Suppressor macrophage treated with lipopolysaccharide for 4 hours (primary cell): ENCODE results near the gene CACNG7.
"Not testable (repeated sequence)": the region's sequence is repeated elsewhere in the genome, so short reads cannot be mapped to it uniquely, and the experiment has no call there.

ENCODE experiments used
- DNase-seq: peaks from one replicate; pipeline ENCODE4 v3.0.0-alpha.2; 2020

CACNG7 gene

GRCh38 chr19:53908935-53909415 lies at the start of gene CACNG7:
CACNG7 (plus strand) TSS chr19:53909278; CDS start chr19:53912832, 3,554 bp downstream.
- DNase-seq = no peak

DNA sequence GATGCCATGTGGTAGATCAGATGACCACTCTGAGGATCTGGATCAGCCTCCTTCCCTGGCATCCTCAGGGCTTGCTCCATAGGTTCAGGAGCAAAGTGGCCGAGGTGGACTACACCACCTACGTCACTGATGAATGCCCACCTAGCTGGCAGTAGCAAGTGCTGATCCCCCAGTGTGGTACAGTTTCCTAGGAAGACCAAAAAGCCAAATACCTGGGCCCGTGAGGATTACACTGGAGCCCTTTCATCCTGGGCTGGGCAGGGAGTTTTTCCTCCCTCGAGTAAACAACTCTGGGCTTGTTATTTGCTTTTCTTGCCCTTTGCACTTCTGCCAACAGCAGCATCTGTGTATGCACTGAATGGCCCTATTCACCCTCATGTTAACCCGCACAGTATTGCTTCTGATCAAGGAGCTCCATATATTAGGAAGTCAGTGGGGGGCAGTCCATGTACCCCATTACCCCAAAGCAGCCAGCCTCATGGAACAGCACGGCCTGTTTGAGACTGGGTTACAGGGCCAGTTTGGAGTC lies 44.7 kb upstream of the CACNG7 start:
- no peak for DNase-seq

DNA sequence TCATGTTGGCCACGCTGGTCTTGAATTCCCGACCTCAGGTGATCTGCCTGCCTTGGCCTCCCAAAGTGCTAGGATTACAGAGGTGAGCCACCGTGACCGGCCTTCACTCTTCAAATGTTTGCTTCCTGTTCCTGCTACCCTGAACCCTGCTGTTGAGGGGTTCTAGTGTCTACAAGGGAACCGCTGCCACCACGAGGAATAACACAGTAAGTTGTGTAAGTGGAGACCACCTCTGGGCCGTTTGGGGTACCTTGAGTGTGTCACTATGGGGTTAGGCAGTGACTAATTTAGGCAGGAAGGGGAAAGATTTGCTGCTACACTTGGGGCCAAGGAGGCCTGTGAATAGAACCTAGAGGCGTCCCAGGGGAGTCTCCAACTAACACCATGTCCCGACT lies 43.6 kb upstream of the CACNG7 start:
- no peak for DNase-seq

GRCh38 chr19:53865918-53866864 lies 42.9 kb upstream of the CACNG7 start:
- peak; percentile 62 for DNase-seq

- DNase-seq = no peak
Measured at GRCh38 chr19:53866865-53867224, 42.2 kb upstream of the CACNG7 start.

DNA sequence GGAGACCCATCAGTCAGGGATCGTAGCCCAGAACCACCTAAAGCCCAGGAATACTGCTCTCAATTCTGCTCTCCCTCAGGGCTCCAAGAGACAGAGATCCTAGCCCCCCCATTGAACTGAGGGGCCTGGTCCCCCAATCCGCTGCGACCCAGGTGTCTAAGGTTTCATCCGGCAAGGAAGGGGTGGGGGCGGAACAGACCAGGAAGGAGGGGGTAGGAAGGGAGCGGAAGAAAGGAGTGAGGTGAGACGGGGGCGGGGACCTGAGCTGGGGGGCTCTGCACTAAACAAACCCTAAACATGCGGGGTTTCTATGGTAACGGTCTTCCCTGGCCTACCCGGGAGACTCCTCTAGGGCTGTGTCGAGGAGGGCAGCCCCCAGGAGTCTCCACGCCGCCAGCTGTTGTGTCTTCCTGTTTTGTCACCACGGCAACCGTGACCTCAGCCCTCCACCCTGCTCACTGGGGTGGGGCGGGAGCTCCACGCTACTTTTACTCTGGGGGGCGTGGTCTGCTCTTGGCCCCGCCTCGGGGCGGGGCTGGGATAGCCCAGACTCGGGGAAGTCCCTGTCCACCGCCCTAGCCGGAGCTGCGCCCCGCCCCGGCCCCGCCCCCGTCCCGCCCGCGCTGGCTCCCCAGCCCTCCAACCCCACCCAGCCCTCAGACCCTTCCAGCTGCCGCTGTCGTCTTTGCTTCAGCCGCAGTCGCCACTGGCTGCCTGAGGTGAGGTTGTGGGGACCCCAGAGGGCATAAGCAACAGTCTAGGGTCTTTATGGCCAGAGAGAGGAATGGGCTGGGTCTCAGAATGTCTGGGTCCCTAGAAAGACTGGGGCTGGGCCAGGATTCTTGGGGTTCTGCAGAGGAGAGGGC lies 41.6 kb upstream of the CACNG7 start, which contains the start of gene MYADM:
Gene MYADM (plus strand): TSS at position 659 of the 866 bp plus-strand sequence. CDS start 5,647 bp downstream, outside the sequence.
- peak; percentile 99 for DNase-seq

DNA sequence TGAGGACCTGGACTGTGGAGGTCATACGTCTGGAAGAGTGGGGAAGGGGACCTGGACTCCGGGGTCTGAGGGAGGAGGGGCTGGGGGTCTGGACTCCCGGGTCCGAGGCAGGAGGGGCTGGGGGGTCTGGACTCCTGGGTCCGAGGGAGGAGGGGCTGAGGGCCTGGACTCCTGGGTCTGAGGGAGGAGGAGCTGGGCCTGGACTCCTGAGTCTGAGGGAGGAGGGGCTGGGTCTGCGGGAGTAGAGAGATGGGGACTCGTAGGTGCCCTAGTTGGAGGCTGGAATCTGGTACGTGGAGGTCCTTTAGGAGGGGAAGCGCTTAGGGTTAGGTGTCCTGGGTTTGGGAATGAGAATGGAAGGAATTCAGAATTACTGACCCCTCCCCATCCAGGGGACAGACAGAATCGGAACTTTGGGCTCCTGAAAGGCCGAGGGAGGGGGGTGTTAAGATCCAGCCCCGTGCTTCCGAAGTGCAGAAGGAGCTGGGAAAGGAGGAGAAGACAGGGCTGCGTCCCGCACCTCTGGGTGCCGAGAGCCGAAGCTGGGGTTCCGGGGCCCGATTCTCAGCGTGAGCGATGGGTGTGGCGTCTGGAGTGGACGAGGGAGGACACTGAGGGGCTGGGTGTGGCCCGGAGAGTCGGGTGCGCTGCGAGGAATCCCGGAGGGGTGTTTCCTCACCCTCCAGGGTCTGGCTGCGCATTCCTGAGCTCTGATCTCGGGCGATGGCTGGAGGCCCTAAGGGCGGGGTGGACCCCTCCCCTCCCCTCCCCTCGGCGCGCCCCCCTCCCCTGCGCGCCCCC lies 40.8 kb upstream of the CACNG7 start:
- peak; percentile 52 for DNase-seq

DNA sequence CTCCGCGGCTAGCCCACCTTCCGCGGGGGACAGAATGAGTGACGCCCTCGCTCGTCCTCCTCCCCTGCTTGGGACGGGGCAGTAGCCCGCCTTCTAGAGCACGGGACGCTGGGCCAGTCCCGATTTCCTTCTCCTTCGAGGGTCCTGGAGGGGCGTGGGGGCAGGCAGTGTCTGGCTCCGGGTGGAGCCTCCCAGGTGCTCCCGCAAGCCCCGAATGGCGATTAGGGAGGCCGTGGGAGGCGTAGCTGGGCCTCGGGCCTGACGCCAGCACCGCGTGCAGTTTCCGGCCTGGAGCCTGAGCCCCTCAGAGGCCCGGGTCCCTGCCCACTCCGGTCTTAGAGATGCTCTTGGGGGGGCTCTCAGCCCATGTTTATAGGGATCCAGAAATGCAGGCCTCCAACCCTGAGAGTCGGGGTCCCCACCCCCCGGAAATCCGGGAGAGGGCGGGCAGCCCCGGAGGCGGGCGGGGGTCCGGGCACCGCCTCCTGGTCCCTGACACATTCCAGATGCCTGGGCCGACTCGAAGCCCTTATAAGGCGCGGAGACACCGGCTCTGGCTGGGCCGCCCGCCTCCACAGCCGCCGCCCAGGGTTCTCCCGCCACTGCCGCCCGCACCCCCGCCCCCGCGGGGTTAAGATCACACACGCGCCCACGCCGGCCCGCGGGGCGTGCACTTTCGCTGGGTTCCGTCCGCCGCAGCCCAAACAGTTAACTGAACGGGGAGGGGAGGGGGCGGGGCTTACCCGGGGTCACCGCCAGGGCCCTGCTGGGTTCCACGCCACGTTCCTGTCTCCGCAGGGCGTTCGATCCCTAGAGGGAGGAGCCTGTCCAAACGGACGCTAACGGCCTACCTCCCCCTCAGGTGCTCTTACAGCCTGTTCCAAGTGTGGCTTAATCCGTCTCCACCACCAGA lies 39.9 kb upstream of the CACNG7 start:
- DNase-seq = peak; percentile 85

- not testable (repeated sequence) for DNase-seq
Measured at GRCh38 chr19:53869805-53870484, 39.1 kb upstream of the CACNG7 start.

DNA sequence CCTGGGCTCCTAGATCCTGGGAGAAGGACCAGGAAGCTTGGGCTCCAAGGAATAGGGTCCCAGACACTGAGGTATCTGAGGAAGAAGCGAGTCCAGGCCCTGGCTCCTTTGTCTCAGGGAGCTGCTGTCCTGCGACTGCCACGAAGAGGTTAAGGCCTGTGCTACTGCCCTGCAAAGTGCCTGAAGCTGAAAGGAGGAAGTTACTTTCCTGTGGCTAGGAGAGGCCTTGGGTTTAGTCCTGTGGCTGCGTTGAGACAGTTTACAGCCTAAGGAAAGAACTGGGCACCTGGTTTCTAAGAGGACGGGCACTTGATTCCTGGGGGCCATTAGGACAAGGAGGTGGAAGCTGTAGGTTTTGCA lies 38.6 kb upstream of the CACNG7 start:
- DNase-seq = peak; percentile 74

DNA sequence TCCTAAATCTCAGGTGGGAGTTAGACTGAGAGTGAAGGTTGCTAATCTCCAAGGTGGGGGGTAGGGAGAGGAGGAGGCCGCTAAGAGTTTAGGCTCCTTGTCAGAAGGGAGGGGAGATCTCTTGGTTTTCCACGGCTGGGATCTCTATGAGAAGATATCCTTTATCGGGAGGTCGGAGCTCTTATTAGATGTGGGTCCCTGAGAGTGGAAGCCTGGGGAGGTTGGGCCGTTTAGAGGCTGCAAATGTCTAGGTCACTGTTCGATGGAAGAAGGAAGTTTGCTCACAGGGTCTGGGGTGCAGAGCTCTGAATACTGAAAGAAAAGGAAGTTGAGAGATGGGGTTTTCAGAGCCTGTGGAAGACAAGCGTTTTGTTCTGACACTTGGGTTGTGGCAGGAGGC lies 37.6 kb upstream of the CACNG7 start:
- peak; percentile 65 for DNase-seq

DNA sequence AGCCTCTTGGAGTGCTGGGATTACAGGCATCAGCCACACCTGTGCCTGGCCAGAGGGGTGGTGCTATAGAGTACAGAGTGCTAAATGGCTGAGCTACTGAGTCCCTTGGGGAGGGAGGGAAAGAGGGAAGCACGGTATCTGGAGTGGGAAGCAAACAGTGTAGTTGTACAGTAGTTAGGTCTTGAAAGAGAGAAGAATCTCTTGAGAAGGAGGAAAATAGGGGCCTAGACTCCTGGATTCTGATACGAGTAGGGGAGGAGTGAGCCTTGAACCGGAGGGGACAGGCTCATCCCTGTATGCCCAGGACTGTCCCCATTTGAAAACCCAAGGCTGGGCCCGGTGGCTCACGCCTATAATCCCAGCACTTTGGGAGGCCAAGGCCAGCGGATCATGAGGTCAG lies 36.3 kb upstream of the CACNG7 start:
- DNase-seq = no peak

- no peak for DNase-seq
Measured at GRCh38 chr19:53873773-53874605, 35.1 kb upstream of the CACNG7 start.

DNA sequence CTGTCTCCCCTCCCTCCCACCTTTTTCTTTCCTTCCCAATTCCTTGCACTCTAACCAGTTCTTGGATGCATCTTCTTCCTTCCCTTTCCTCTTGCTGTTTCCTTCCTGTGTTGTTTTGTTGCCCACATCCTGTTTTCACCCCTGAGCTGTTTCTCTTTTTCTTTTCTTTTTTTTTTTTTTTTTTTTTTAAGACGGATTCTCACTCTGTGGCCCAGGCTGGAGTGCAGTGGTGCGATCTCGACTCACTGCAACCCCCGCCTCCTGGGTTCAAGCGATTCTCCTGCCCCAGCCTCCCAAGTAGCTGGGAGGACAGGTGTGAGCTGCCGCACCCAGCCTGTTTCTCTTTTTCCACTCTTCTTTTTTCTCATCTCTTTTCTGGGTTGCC lies 34.5 kb upstream of the CACNG7 start:
- DNase-seq = no peak

DNA sequence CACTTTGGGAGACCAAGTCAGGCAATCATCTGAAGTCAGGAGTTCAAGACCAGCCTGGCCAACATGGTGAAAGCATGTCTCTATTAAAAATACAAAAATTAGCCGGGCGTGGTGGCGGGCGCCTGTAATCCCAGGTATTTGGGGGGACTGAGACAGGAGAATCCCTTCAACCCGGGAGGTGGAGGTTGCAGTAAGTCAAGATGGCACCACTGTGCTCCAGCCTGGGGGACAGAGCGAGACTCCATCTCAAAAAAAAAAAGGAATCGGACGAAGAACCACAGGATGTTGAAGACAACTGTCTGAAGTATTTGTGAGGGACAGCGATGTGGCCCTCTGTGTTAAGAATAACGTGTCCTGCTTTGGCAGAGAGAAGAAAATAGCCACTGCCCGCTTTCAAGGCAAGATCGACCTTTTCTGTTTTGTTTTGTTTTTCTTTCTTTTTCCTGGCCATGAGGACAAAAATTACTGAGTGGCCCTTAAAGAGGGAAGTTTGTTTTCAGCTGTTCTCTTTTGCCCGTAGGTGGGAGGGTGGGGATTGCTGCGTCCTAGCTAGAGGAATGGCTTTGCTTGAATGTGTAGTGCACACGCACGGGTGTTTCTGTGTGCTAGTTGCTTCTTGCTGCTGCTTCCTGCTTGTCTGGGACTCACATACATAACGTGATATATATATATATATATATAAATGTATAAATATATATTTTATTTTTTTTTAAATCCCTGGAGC lies 33.3 kb upstream of the CACNG7 start:
- DNase-seq = peak; percentile 40

GRCh38 chr19:53876651-53877224 lies 32.3 kb upstream of the CACNG7 start:
- DNase-seq = no peak

GRCh38 chr19:53877361-53877766 lies 31.7 kb upstream of the CACNG7 start:
- DNase-seq = no peak

DNA sequence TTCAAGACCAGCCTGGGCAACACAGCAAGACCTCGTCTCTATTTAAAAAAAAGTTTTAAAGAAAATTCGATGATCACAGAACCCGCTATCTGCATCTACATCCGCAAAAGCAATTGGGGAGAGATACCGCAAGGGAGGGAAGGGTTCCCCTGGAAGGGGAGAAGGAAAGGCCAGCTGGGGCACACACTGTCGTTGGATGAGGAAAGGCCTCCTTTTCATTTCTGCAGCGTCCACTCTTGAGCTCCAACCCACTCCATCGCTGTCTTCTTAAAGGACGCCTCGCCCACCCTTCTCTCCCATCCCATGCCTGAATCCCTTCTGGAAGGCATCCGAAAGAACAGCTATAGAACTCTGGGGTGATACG lies 30.3 kb upstream of the CACNG7 start:
- no peak for DNase-seq
